WERI-Rb-1 (cell line): ENCODE measurements around the gene KRTAP9-2.
"Not testable (repeated sequence)": the region's sequence is repeated elsewhere in the genome, so short reads cannot be mapped to it uniquely, and the experiment has no call there.

ENCODE experiments used
- DNase-seq: peaks from one replicate; pipeline ENCODE4 v3.0.0-alpha.2; 2020
- H3K27ac ChIP-seq: fragments of 250-450 bp; sonication (Bioruptor Pico); 2 replicates; pipeline ENCODE4 v1.5.1; 2020; ENCODE audit warnings: mild to moderate bottlenecking, moderate library complexity
- H3K27me3 ChIP-seq: fragments of 250-450 bp; sonication (Bioruptor Pico); 2 replicates; pipeline ENCODE4 v1.5.1; 2021; ENCODE audit warnings: mild to moderate bottlenecking, low read depth, moderate library complexity; ENCODE audit not compliant: insufficient read depth, severe bottlenecking
- H3K36me3 ChIP-seq: fragments of 250-450 bp; sonication (Bioruptor Pico); 2 replicates; pipeline ENCODE4 v1.5.1; 2020; ENCODE audit warnings: mild to moderate bottlenecking, moderate library complexity
- H3K4me3 ChIP-seq: 2 replicates; pipeline ENCODE4 v1.5.1; 2011; ENCODE audit warnings: low read depth, mild to moderate bottlenecking, control low read depth, low read length
- H3K9me3 ChIP-seq: fragments of 250-450 bp; sonication (Bioruptor Pico); 2 replicates; pipeline ENCODE4 v1.5.1; 2021; ENCODE audit warnings: mild to moderate bottlenecking, moderate library complexity; ENCODE audit not compliant: severe bottlenecking
- TF ChIP-seq, protein P1 (sequence below): IDR thresholded peaks from 2 replicates; pipeline ENCODE4 v1.5.1; 2011; ENCODE audit warnings: low read depth, mild to moderate bottlenecking, control low read depth, inconsistent platforms, low read length

Gene KRTAP9-2, protein sequence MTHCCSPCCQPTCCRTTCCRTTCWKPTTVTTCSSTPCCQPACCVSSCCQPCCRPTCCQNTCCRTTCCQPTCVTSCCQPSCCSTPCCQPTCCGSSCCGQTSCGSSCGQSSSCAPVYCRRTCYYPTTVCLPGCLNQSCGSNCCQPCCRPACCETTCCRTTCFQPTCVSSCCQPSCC

DNA sequence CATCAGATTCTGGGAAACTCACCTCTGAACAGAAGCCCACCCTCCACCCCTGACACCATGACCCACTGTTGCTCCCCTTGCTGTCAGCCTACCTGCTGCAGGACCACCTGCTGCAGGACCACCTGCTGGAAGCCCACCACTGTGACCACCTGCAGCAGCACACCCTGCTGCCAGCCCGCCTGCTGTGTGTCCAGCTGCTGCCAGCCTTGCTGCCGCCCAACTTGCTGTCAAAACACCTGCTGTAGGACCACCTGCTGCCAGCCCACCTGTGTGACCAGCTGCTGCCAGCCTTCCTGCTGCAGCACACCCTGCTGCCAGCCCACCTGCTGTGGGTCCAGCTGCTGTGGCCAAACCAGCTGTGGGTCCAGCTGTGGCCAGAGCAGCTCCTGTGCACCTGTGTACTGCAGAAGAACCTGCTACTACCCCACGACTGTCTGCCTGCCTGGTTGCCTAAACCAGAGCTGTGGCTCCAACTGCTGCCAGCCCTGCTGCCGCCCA, at the start of gene KRTAP9-2:
TSS of gene KRTAP9-2 (plus strand) at position 51 of the 498 bp plus-strand sequence. CDS start at position 58, 7 bp downstream.
- H3K27me3 ChIP-seq = peaks cover 73% of the 10 kb centered on the region
- not testable (repeated sequence) for H3K9me3 ChIP-seq, DNase-seq

DNA sequence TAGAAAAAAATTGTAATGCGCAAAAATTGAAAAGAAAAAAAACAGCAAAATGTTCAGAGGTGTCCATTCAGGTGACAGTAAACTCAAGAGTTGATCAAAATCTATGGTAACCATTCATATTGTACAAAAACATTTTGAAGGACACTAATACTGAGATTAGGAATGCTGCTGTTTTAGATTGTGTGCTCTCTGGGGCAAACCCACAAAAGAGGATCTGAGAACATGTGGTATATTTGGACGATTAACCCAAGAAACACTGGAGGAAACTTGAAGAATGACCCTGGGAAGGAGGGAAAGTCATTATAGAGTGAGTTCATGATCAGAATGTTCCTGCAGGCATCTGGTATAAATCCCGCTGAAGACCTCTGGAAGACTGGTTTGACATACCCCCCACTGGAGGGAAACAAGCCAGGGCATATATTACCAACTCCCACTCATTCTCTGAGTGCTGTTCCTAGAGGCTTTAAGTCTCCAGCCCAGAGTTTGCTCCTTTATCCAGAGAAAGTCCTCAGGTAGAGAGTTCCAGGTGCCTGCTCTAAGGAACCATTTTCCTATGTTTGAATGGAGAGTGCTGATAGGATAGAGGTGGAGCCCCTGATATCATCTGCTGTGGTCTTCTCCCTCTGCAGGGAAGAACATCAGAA, 49.6 kb upstream of the KRTAP9-2 start:
- H3K9me3 ChIP-seq = peaks cover 2% of the 10 kb centered on the region
- DNase-seq = no peak
- H3K27me3 ChIP-seq = peaks cover 91% of the 10 kb centered on the region
- no peaks in the 10 kb centered on the region for H3K36me3 ChIP-seq
- no peak overlapping the region for H3K4me3 ChIP-seq
- no peak overlapping the region for H3K27ac ChIP-seq
- TF ChIP-seq, protein P1, sequence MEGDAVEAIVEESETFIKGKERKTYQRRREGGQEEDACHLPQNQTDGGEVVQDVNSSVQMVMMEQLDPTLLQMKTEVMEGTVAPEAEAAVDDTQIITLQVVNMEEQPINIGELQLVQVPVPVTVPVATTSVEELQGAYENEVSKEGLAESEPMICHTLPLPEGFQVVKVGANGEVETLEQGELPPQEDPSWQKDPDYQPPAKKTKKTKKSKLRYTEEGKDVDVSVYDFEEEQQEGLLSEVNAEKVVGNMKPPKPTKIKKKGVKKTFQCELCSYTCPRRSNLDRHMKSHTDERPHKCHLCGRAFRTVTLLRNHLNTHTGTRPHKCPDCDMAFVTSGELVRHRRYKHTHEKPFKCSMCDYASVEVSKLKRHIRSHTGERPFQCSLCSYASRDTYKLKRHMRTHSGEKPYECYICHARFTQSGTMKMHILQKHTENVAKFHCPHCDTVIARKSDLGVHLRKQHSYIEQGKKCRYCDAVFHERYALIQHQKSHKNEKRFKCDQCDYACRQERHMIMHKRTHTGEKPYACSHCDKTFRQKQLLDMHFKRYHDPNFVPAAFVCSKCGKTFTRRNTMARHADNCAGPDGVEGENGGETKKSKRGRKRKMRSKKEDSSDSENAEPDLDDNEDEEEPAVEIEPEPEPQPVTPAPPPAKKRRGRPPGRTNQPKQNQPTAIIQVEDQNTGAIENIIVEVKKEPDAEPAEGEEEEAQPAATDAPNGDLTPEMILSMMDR = no peak

More for the DNA sequence above, at the start of gene KRTAP9-2:
- H3K27ac ChIP-seq, H3K36me3 ChIP-seq, H3K4me3 ChIP-seq: not testable (repeated sequence)

DNA sequence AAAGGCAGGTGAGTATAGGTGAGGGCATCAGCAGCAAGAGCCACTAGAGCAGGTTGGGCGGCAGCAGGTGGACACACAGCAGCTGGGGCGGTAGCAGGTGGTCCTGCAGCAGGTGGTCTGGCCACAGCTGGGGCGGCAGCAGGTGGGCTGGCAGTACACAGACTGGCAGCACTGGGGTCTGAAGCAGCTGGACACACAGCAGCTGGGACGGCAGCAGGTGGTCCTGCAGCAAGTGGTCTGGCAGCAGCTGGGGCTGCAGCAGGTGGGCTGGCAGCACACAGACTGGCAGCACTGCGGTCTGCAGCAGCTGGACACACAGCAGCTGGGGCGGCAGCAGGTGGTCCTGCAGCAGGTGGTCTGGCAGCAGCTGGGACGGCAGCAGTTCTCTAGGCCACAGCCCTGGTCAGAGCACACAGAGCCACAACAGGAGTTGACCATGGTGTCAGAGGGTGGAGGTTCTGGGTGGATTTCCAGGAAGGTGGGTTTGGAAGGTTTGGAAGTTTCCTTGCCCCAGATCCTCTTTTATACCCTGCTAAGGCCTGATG, 48.6 kb upstream of the KRTAP9-2 start, which contains the start of gene KRTAP4-2:
TSS of gene KRTAP4-2 (minus strand) at position 495 of the 545 bp plus-strand sequence. CDS start at position 438, 57 bp downstream.
- no peak for DNase-seq
- H3K4me3 ChIP-seq = no peak within 1 kb of the TSS
- no peaks in the 10 kb centered on the region for H3K36me3 ChIP-seq
- peaks cover 2% of the 10 kb centered on the region for H3K9me3 ChIP-seq
- H3K27ac ChIP-seq = no peak within 1 kb of the TSS
- H3K27me3 ChIP-seq = peaks cover 91% of the 10 kb centered on the region
- TF ChIP-seq, protein P1 = no peak

DNA sequence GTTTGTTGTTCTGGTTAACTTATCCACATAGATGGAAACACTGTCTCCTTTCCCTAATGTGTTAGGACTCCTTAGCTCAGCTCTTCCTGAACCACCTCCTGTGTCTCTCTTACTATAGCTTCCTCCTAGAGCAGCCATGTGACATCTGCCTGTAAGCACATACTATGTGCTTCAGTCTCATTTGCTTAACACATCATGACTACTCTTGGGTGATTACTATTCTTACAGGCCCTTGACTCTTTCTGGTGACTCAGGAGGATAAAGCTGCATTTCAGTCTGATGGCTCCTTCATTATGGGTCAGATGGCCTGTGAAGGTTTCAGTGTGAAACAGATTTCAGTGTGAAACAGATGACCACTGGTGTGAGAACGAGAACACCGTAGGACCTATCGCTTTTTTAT, 48.1 kb upstream of the KRTAP9-2 start:
- Histone ChIP-seq H3K27ac (no peak overlapping the region), H3K4me3 (no peak overlapping the region), H3K27me3 (peaks cover 91% of the 10 kb centered on the region), H3K36me3 (no peaks in the 10 kb centered on the region), H3K9me3 (peaks cover 2% of the 10 kb centered on the region)
- no peak for DNase-seq
- TF ChIP-seq, protein P1 = no peak

DNA sequence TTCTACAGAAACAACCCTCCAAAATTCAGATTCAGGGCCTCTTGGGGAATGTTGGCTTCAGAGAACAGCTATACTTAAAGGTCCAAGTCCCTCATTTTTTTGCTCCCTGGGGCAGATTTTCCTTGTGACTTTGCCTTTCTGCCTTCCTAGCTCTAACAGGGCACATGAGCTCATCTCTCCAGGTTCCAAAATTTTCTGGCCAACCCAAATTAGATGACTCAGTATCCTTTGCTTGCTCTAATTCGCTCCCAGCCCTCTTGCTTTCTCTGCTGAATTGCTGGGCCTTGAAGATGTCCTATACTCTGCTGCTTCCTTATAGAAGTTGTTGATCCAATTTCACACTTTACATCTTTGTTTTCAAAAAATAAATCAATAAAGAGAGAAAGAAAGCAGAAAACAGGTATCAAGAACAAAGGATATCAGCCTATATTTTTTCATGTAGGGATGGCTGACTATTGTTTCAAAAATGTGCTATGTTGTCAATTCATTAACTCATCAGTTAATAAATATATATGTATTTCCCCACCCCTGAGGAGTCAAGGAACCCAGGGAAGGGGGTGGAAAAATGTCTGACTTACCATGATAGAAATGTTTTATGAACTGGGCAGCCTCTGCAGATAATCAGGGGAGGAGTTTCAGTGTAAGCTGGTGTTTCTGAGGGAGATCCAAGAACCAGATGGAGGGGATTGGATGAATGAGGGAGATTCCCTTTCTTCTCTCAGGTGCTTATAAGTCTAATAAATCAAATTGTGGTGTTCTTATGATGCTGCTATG, 47.4 kb upstream of the KRTAP9-2 start:
- Histone ChIP-seq H3K27me3 (peaks cover 91% of the 10 kb centered on the region), H3K9me3 (peaks cover 2% of the 10 kb centered on the region), H3K36me3 (no peaks in the 10 kb centered on the region), H3K4me3 (no peak overlapping the region), H3K27ac (no peak overlapping the region)
- TF ChIP-seq, protein P1 = no peak
- DNase-seq = no peak
